Activated naive CD8-positive, alpha-beta T cell (primary cell): ENCODE results near the gene KCNQ1.
A peak's percentile ranks its signal among the peaks of the same experiment; 100 is the strongest.

Source experiments
- H3K27ac Mint-ChIP-seq: one replicate; pipeline ENCODE4 v1.8.0; 2021; ENCODE audit warnings: mixed read lengths
- H3K27me3 Mint-ChIP-seq: one replicate; pipeline ENCODE4 v1.8.0; 2021; ENCODE audit warnings: mixed read lengths
- H3K36me3 Mint-ChIP-seq: one replicate; pipeline ENCODE4 v1.8.0; 2021; ENCODE audit warnings: mixed read lengths
- H3K4me1 Mint-ChIP-seq: one replicate; pipeline ENCODE4 v1.8.0; 2021; ENCODE audit warnings: low read depth, mixed read lengths
- H3K4me3 Mint-ChIP-seq: one replicate; pipeline ENCODE4 v1.8.0; 2021; ENCODE audit warnings: mild to moderate bottlenecking, mixed read lengths
- H3K9me3 Mint-ChIP-seq: one replicate; pipeline ENCODE4 v1.8.0; 2021; ENCODE audit warnings: low read depth, mixed read lengths

The KCNQ1 gene

DNA sequence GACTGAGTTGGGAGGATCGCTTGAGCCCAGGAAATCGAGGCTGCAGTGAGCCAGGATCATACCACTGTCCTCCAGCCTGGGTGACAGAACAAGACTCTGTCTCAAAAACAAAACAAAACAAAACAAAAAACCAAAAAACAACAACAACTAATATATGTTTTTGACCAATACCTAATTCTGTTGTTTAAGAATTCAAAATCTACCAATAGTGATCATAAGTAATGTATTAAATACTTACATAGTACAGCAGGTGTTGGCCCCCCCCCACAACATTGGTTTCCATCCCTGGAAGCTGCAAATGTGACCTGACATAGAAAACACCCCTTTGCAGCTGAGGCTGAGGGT, 74.7 kb downstream of the KCNQ1 start:
- Mint-ChIP-seq H3K27me3 (no peaks in the 10 kb centered on the region), H3K27ac (no peak overlapping the region), H3K36me3 (no peaks in the 10 kb centered on the region), H3K9me3 (no peaks in the 10 kb centered on the region), H3K4me1 (peaks cover 2% of the 10 kb centered on the region), H3K4me3 (no peak overlapping the region)

DNA sequence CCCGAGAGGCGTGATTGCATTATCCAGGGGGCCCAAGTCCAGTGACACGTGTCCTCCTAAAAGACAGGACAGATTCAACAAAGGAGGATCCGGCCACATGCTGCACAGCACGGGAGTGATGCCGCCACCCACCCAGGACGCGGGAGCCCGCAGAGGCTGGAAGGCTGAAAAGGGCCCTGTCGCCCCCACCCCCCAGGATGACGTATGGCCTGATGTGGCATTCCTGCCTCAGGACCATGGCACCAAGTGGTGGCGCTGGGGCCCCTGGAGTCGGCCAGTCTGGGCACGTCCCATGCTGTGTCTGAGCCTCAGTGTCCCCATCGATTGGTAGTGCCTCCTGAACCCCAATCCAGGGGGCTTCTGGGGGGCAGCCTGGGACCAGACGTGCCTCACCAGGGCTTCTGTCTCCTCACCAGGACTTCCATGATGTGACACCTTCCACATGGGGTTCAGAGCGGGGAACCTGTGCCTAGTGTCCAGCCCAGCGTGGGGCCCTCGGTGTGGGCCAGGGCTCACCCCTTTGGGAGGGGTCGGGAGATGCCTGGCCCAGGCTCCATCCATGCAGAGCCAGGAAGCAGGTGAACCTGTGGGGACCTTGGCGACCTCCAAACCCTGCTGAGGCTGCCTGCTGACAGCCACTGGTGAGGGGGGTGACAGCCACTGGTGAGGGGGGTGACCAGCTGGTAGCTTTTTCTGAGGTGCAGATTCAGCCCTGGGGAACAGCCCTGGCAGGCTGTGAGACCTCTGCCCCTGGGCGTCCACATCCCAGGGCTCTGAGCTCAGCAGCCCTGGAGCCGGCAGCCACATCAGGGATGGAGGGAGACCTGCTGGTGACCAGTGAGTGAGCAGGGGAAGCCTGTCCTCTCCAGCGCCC, 75.3 kb downstream of the KCNQ1 start:
- no peak overlapping the region for H3K4me3 Mint-ChIP-seq
- H3K36me3 Mint-ChIP-seq = no peaks in the 10 kb centered on the region
- no peaks in the 10 kb centered on the region for H3K9me3 Mint-ChIP-seq
- peaks cover 6% of the 10 kb centered on the region for H3K4me1 Mint-ChIP-seq
- H3K27ac Mint-ChIP-seq = no peak overlapping the region
- H3K27me3 Mint-ChIP-seq = no peaks in the 10 kb centered on the region

DNA sequence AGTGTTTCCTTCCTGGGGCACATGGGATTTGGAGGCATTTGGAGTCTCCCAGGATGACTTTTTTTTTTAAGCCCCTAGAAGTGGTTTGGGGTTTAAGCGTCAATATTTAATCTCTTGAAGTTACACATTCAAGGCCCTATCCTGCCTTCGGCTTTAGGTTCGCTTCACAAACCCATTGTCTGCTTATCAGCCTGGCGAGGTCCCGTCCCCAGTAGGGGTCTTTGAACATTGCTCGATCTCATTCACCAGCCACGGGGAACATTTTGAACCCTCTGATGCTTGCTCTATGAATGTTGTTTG, 75.9 kb downstream of the KCNQ1 start:
- H3K4me3 Mint-ChIP-seq = no peak overlapping the region
- no peak overlapping the region for H3K27ac Mint-ChIP-seq
- H3K4me1 Mint-ChIP-seq = peaks cover 12% of the 10 kb centered on the region
- no peaks in the 10 kb centered on the region for H3K36me3 Mint-ChIP-seq
- H3K27me3 Mint-ChIP-seq = no peaks in the 10 kb centered on the region
- no peaks in the 10 kb centered on the region for H3K9me3 Mint-ChIP-seq

DNA sequence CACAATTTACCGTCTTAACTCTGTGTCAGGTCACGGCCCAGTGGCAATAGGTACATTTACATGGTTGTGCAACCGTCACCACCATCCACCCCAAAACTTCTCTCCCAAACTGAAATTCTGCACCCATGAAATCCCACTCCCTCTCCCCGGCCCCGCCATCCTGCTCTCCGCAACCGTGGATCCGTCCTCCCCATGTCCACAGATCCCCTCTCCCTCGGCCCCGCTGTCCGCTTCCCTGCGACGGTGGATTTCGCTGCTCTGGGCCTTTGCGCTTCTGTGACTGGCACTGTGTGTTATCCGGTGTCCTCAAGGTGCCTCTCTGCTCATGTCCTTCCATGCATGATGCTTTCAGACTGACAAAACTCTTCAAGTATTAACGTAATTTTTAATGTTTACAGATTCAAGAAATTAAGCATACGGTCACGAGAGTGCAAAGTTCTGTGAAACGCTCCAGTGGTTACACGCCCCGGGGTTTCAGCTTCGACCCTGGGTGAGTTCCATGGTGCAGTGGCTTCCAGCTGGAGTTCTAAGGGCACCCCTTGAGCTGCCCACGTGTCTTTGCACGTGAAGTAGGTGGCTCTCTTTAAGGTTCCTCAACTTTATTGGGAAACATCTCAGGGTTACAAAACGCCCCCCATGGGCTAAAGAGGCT, 76.4 kb downstream of the KCNQ1 start:
- Mint-ChIP-seq H3K4me3 (no peak overlapping the region), H3K4me1 (peaks cover 17% of the 10 kb centered on the region), H3K9me3 (no peaks in the 10 kb centered on the region), H3K27me3 (no peaks in the 10 kb centered on the region), H3K36me3 (no peaks in the 10 kb centered on the region), H3K27ac (no peak overlapping the region)

DNA sequence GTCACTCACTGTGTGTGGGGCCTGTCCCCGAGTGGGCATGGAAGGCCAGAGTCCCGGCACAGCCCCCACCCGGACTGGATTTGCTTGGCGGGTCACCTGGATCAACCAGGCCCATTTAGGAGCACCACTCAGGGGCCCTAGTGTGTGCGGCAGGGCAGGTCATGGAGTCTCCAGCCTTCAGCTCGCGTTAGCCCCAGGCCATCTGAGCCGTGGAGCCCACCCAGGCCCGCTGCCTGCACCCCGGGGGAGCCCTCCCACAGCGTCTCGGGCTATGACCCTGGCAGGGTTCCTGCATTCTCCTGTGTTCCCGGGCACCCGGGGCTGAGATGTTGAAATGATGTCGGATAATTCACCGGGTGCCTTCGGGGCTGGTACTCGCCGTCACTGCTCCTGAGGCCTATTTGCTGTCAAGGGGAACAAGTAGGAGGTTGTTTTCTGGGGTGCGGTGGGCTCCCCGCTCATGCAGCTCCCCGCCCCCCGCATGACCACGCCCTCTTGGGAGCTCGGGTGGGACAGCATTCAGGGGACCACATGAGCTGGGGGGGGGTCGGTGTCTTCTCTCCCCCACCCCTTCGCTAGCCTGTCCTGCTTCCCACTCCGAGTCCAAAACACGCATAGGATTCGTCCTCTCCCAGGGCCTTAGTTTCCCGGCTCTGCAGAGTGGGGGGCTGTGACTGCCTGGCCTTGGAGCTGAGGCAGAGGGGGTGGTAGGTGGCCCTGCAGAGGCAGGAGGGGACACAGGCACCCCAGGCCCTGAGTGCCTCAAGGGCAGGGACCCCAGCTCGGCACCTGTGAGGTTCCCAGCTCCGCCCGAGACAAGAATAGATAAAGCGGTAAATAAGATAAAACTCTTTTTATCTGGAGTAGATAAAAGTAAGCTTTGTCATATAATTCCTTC, 77.2 kb downstream of the KCNQ1 start:
- Mint-ChIP-seq H3K4me1 (peaks cover 24% of the 10 kb centered on the region), H3K9me3 (no peaks in the 10 kb centered on the region), H3K27ac (no peak overlapping the region), H3K27me3 (no peaks in the 10 kb centered on the region), H3K36me3 (no peaks in the 10 kb centered on the region), H3K4me3 (no peak overlapping the region)

DNA sequence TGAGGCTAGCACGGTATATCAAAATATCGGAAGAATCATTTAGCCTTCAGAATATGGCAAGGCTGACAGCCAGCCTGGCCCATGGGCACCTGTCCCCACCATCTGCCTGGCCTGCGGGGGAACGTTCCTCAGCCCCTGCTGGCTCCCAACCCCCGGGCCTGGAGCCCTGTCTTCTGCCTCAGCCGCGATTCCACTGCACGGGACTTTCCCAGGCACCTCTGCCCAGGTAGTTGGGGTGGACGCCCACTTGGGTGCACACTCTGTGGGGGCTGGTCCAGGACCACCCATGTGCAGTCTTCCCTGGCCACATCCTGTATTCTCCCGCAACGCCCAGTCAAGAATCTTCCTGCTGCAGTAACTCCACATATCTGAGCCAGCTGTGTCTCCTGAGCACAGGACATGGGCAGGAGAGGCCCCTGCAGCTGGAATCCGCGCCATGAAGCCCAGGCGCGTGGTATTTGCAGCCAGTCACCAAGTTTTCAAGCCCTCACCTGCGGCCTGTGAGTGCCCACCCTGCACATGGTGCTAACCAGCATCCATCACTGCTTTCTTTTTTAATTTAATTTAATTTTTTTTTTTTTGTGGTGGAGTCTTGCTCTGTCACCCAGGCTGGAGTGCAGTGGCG, 77.9 kb downstream of the KCNQ1 start:
- Mint-ChIP-seq H3K27me3 (no peaks in the 10 kb centered on the region), H3K4me3 (no peak overlapping the region), H3K27ac (no peak overlapping the region), H3K4me1 (peaks cover 29% of the 10 kb centered on the region), H3K36me3 (no peaks in the 10 kb centered on the region), H3K9me3 (no peaks in the 10 kb centered on the region)

DNA sequence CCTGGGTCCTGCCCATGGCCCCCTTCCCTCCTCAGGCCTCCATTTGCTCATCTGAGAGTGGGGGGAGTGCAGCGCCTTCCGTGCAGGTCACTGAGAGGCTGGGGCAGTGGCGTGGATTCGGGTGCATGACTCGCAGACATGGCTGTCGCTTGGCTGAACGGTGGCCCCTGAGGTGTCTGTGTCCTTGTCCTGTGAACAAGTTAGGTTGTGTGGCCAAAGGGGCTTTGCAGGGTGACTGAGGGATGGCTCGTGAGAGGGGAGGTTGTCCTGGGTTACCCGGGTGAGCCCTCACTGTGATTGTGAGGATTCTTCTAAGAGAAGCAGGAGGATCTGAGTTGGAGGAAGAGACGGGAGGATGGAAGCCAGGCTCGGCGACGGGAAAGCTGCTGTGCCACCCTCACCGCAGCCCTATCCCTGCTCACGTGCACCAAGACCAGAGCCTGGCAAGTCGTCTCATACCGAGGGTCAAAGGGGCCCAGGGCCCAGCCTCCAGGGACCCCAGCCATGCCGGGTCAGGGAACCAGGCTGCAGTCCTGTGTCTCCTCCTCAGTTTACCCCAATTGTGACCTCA, 79.1 kb downstream of the KCNQ1 start:
- no peak overlapping the region for H3K4me3 Mint-ChIP-seq
- H3K36me3 Mint-ChIP-seq = no peaks in the 10 kb centered on the region
- no peak overlapping the region for H3K27ac Mint-ChIP-seq
- H3K27me3 Mint-ChIP-seq = no peaks in the 10 kb centered on the region
- no peaks in the 10 kb centered on the region for H3K9me3 Mint-ChIP-seq
- H3K4me1 Mint-ChIP-seq = peaks cover 30% of the 10 kb centered on the region

DNA sequence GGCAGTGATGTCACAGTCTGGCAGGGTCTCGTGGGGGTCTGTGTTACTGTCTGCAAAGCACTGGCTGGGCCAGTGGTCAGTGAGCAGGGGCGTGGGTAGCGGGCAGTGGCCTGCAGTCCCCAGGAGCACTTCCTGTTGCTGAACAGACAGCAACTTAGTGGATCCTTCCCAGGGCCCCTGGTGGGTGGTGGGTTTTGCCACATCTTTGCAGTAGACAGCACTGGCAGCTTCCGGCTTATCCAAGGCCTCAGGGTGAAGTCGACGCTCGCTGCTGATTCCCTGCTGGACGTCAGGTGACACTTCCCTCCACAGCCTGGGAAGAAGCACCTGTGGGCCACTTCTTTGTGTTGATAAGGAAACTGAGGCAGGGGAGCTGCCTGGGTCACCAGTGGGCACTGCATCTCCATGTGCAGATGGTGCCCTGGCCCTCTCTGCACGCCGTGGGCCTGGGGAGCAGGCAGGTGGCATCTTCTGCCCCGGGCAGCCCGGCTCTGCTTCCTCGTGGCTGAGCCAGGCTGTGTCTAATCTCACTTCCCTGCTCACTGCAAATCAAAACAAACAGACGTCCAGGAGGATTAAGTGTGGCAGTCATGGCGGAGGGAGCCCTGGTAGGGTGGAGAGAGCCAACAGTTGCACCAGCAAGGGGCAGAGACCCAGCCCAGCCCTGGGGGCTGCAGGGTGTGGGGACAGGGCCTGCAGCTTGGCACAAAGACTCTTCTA, 79.8 kb downstream of the KCNQ1 start:
- no peak overlapping the region for H3K27ac Mint-ChIP-seq
- no peaks in the 10 kb centered on the region for H3K9me3 Mint-ChIP-seq
- no peak overlapping the region for H3K4me3 Mint-ChIP-seq
- no peaks in the 10 kb centered on the region for H3K36me3 Mint-ChIP-seq
- peaks cover 30% of the 10 kb centered on the region for H3K4me1 Mint-ChIP-seq
- no peaks in the 10 kb centered on the region for H3K27me3 Mint-ChIP-seq

DNA sequence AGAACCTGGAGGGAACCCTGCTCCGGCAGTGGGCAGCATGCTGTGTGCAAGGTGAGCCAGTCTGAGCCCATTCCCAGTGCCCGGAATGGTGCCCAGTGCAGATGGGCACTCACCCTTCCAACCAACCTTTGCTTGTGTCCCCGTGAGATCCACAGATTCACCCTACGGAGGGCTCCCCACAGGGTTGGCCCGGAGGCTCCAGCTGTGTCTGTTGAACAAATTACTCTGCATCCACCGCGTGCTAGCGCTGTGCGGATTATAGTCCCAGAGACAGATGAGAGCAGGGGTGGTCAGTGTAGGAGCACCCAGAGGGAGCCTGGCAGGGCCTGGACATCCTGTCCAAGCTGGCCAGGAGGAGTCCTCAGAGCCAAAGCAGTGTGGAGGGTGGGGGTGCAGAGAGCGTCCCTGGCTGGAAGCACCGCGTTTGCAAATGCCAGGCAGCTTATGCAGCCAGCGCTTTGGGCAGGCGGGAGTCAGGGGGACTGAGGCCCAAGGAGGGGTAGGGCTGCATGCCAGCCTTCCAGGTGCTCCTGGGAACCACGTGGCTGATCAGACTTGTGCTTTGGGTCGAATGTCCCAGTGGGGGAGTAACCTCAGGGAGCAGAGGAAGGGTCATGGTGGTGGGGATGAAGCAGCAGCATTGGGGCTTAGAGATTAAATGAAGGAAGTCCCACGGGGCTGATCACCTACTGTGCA, 80.5 kb downstream of the KCNQ1 start:
- H3K9me3 Mint-ChIP-seq = no peaks in the 10 kb centered on the region
- no peaks in the 10 kb centered on the region for H3K36me3 Mint-ChIP-seq
- peaks cover 30% of the 10 kb centered on the region for H3K4me1 Mint-ChIP-seq
- peak overlapping the region; percentile 30 for H3K4me3 Mint-ChIP-seq
- peak overlapping the region; percentile 2 for H3K27ac Mint-ChIP-seq
- no peaks in the 10 kb centered on the region for H3K27me3 Mint-ChIP-seq

DNA sequence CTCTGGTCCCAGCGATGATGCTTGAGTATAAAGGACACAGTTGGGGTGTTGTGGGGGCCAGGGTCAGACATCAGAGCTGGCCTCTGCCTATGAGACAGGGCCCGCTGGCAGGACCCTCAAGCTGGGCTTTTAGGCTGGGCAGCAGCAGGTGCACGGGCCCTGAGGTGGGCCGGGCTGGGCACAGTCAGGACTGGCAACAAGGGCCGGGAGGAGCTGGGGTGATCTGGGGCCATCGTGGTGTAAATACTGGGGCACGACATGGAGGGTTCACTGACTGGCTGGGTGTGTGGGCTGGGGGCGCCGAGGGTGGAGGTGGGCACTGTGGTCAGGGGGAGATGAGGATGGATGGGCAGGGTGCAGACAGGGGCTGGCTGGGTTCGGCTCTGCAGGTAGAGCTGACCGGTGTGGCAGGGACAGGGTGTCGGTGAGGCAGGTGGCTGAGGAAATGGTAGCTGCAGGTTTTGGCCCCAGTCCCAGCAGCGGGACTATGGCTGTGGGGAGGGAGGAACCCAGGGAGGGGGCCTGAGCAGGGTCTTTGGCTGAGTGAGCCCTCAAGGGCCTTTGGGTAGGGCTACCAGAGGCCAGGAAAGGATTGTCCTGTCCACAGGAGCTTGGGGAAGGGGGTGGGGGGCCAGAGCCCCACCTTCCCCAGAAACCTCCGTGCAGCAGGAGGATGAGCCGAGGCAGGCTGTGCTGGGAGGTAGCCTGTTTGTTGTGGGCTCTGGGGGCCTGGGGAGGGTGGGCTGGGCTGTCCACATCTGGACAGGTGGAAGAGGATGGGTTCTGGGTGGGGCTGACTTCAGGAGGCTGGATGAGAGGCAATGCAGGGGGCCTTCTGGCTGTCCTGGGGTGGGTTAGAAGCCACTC, 81.4 kb downstream of the KCNQ1 start:
- peak overlapping the region; percentile 50 for H3K27ac Mint-ChIP-seq
- H3K36me3 Mint-ChIP-seq = no peaks in the 10 kb centered on the region
- H3K4me1 Mint-ChIP-seq = peaks cover 30% of the 10 kb centered on the region
- H3K9me3 Mint-ChIP-seq = no peaks in the 10 kb centered on the region
- H3K27me3 Mint-ChIP-seq = no peaks in the 10 kb centered on the region
- peak overlapping the region; percentile 30 for H3K4me3 Mint-ChIP-seq

DNA sequence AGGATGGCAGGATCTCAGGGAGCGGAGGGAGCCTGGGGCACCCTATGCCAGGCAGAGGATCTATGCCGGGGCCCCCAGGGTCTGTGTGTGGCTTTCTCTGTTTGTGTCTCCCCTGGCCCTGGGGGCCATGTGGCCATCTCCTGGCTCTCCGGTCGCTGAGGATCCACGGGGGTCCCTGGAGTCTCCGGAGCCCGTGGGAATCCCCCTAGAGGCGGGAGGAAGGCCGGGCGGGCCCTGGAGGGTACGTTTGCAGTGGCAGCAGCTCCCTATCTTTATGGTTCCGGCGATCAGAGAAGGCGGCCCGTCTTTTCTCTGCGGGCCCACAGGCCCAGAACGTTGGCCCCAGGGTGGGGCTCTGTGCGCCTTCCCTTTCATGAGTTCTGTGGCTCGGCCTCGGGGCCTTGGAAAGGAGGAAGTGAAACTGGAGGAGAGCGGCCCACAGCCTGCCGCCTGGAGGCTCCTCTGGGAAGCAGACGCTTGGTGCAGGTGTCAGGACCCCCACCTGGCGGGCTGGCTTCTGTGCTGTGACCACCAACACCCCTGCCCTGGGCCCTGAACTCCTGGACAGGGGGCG, 82.1 kb downstream of the KCNQ1 start:
- Mint-ChIP-seq H3K27ac (peak overlapping the region; percentile 50), H3K4me3 (peak overlapping the region; percentile 20), H3K4me1 (peaks cover 36% of the 10 kb centered on the region), H3K27me3 (no peaks in the 10 kb centered on the region), H3K9me3 (no peaks in the 10 kb centered on the region), H3K36me3 (no peaks in the 10 kb centered on the region)

DNA sequence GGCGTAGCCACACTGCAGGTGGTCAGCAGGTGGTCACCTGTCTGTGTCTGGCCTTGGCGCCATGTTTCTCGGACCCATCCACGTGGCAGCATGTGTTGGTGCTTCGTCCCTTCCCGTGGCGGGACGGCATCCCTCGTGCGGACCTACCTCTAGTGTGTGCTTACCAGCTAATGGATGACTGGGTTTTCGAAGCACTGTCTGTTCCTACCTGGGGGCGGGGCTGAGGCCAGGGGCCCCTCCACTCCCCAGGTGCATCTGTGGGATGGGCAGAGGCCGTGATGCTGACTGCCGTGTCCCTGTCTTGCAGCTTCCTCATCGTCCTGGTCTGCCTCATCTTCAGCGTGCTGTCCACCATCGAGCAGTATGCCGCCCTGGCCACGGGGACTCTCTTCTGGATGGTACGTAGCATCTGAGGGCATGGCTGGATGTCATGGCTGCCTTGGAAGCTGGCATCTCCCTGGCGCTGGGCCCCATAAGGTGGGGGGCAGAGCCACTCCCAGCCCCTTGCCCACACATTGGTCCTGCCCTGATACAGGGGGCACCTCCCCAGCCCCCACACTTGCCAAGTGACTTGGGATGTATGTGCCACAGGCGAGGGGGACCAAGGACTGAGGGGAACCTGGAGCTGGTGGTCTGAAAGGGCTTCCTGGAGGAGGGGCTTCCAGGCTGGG, 82.9 kb downstream of the KCNQ1 start:
- Mint-ChIP-seq H3K27me3 (no peaks in the 10 kb centered on the region), H3K36me3 (no peaks in the 10 kb centered on the region), H3K4me3 (no peak overlapping the region), H3K27ac (no peak overlapping the region), H3K9me3 (no peaks in the 10 kb centered on the region), H3K4me1 (peaks cover 40% of the 10 kb centered on the region)
